ENCODE data around the gene SLC16A1. TPM values are rescaled to one million over a fixed set of nuclear protein-coding genes. Genes with fewer than 3 reads are reported as not detected.

The SLC16A1 gene
- total and polyA plus RNA-seq, 2 experiments from 2014 or later, result 231 to 593 TPM

GRCh38 chr1:112889052-112889768 lies 66.8 kb downstream of the SLC16A1 start:
- no peak overlapping the region; the same call in 1 of the 2 replicates for H3K27ac Mint-ChIP-seq
- DNase-seq (ENCODE audit: low spot score), result no peak
- H3K4me3 Mint-ChIP-seq, result no peak overlapping the region

GRCh38 chr1:112888630-112889029 lies 67.4 kb downstream of the SLC16A1 start:
- H3K79me2 ChIP-seq (replicated peaks; ENCODE audit: insufficient read depth), result no peaks in the 10 kb centered on the region
- no peaks in the 10 kb centered on the region for H3K4me1 ChIP-seq (ENCODE audit: insufficient read depth)
- TF ChIP-seq ZNF331 (CRISPR knock-in tag; IDR thresholded peaks at IDR 0.05; ENCODE audit: low read depth), result no peak
- Mint-ChIP-seq H3K36me3 (ENCODE audit: low read depth) (peaks cover 5% of the 10 kb centered on the region), H3K27ac (no peak overlapping the region), H3K9me3 (peaks cover 12% of the 10 kb centered on the region), H3K4me1 (no peaks in the 10 kb centered on the region), H3K27me3 (ENCODE audit: insufficient read depth, low read depth, poor library complexity) (peaks cover 3% of the 10 kb centered on the region), H3K4me3 (no peak overlapping the region)
- H2AFZ ChIP-seq, result no peak overlapping the region
- H3K4me2 ChIP-seq, result no peak overlapping the region
- 0 out of 2 replicates have a peak, but pooled peaks cover 3% of the 10 kb centered on the region for H3F3A ChIP-seq (replicated peaks; ENCODE audit: low read depth)
- no peaks in the 10 kb centered on the region; the same call in 1 of the 2 replicates for H3K36me3 ChIP-seq (ENCODE audit: insufficient read depth)
- no peaks in the 10 kb centered on the region for H3K27me3 ChIP-seq (ENCODE audit: insufficient read depth)
- no peak overlapping the region for H3K27ac ChIP-seq (ENCODE audit: low read depth)
- no peaks in the 10 kb centered on the region for H4K20me1 ChIP-seq (replicated peaks; ENCODE audit: insufficient read depth)
- DNase-seq (ENCODE audit: low spot score) (no peak), ATAC-seq (no peak)
- H3K9me2 ChIP-seq (ENCODE audit: insufficient read depth), result no peaks in the 10 kb centered on the region
- H3K4me3 ChIP-seq, result no peak overlapping the region

More at GRCh38 chr1:112889052-112889768, 66.8 kb downstream of the SLC16A1 start:
- Histone ChIP-seq H3K36me3 (ENCODE audit: insufficient read depth) (no peaks in the 10 kb centered on the region; the same call in 1 of the 2 replicates), H3K4me3 (no peak overlapping the region), H2AFZ (peak overlapping the region; percentile 69), H4K20me1 (replicated peaks; ENCODE audit: insufficient read depth) (no peaks in the 10 kb centered on the region), H3K27ac (ENCODE audit: low read depth) (no peak overlapping the region), H3K9me2 (ENCODE audit: insufficient read depth) (no peaks in the 10 kb centered on the region), H3K4me1 (ENCODE audit: insufficient read depth) (no peaks in the 10 kb centered on the region), H3K4me2 (no peak overlapping the region), H3K79me2 (replicated peaks; ENCODE audit: insufficient read depth) (no peaks in the 10 kb centered on the region), H3F3A (replicated peaks; ENCODE audit: low read depth) (0 out of 2 replicates have a peak, but pooled peaks cover 3% of the 10 kb centered on the region), H3K27me3 (ENCODE audit: insufficient read depth) (no peaks in the 10 kb centered on the region)
- Mint-ChIP-seq H3K27me3 (ENCODE audit: insufficient read depth, low read depth, poor library complexity) (peaks cover 3% of the 10 kb centered on the region), H3K9me3 (peaks cover 17% of the 10 kb centered on the region), H3K4me1 (no peaks in the 10 kb centered on the region; the same call in 2 of the 3 replicates), H3K36me3 (ENCODE audit: low read depth) (peaks cover 11% of the 10 kb centered on the region)
- no peak for ATAC-seq
- TF ChIP-seq CTCF (conservative IDR thresholded peaks at IDR 0.05; ENCODE audit: low read depth in 2 of 2) (no peak), POLR2AphosphoS5 (IDR thresholded peaks at IDR 0.05; ENCODE audit: low read depth) (no peak), JUNB (IDR thresholded peaks at IDR 0.05; ENCODE audit: unreplicated experiment) (no peak), ETS1 (IDR thresholded peaks at IDR 0.05) (no peak), ZNF114 (CRISPR knock-in tag; IDR thresholded peaks at IDR 0.05) (no peak), CREB1 (CRISPR knock-in tag; IDR thresholded peaks at IDR 0.05; ENCODE audit: low read depth) (no peak)

Data from GM23338 (cell line).